CD4-positive, alpha-beta T cell treated with Interleukin-17A for 1 hour (primary cell): Measurements from ENCODE around the gene HSPA6.
"Not testable (repeated sequence)": the region's sequence is repeated elsewhere in the genome, so short reads cannot be mapped to it uniquely, and the experiment has no call there.

Experiments
- DNase-seq: peaks from one replicate; pipeline ENCODE4 v3.0.0-alpha.2; 2020

Gene HSPA6

GRCh38 chr1:161505686-161506085 is 18.7 kb upstream of the HSPA6 start:
- DNase-seq: no peak

- DNase-seq: no peak
These were observed 17.8 kb upstream of the HSPA6 start for GRCh38 chr1:161506336-161507223.

GRCh38 chr1:161510477-161510876 is 13.9 kb upstream of the HSPA6 start:
- no peak for DNase-seq

- DNase-seq: no peak
These were observed 13.2 kb upstream of the HSPA6 start for GRCh38 chr1:161511018-161511755.

- no peak for DNase-seq
These were observed 12.6 kb upstream of the HSPA6 start for GRCh38 chr1:161511756-161512060.

- not testable (repeated sequence) for DNase-seq
These were observed 11.5 kb upstream of the HSPA6 start for GRCh38 chr1:161512636-161513447.

- DNase-seq: not testable (repeated sequence)
These were observed 10.9 kb upstream of the HSPA6 start for GRCh38 chr1:161513448-161513780.

GRCh38 chr1:161513953-161514352 is 10.4 kb upstream of the HSPA6 start:
- DNase-seq: not testable (repeated sequence)

GRCh38 chr1:161523041-161523816 is 1.1 kb upstream of the HSPA6 start:
- not testable (repeated sequence) for DNase-seq

GRCh38 chr1:161524742-161525291 is 477 bp downstream of the HSPA6 start:
- peak; percentile 14 for DNase-seq

- not testable (repeated sequence) for DNase-seq
These were observed 981 bp downstream of the HSPA6 start for GRCh38 chr1:161525321-161525720.

- not testable (repeated sequence) for DNase-seq
These were observed 1.6 kb downstream of the HSPA6 start for GRCh38 chr1:161525918-161526317.

GRCh38 chr1:161528550-161528949 is 4.2 kb downstream of the HSPA6 start:
- DNase-seq: not testable (repeated sequence)

- DNase-seq: peak; percentile 34
These were observed 5.2 kb downstream of the HSPA6 start for GRCh38 chr1:161529463-161530104.

GRCh38 chr1:161530158-161530557 is 5.8 kb downstream of the HSPA6 start:
- peak; percentile 87 for DNase-seq

GRCh38 chr1:161530671-161531641 is 6.6 kb downstream of the HSPA6 start:
- DNase-seq: peak; percentile 96

- DNase-seq: no peak
These were observed 7.8 kb downstream of the HSPA6 start for GRCh38 chr1:161531986-161532643.

- not testable (repeated sequence) for DNase-seq
These were observed 8.6 kb downstream of the HSPA6 start for GRCh38 chr1:161532644-161533567.
